ENCODE data around the gene ARHGAP15. TPM values are rescaled to one million over a fixed set of nuclear protein-coding genes. Genes with fewer than 3 reads are reported as not detected.

Gene ARHGAP15
- total and polyA plus RNA-seq, 12 donors: 4.7 to 33.8 (median 10.4) TPM

- Histone ChIP-seq H3K27ac (peak overlapping the region in 3 of 5 donors; percentile 15 to 41 (median 22)), H3K4me3 (no peak overlapping the region), H3K36me3 (replicated peaks in 1 of 2) (no peaks in the 10 kb centered on the region), H3K27me3 (no peaks in the 10 kb centered on the region), H3K9me3 (replicated peaks in 1 of 3) (no peaks in the 10 kb centered on the region), H3K4me1 (replicated peaks in 1 of 2) (no peaks in the 10 kb centered on the region)
- no peak for TF ChIP-seq CTCF (IDR thresholded peaks at IDR 0.05)
- no peak for TF ChIP-seq POLR2A (IDR thresholded peaks at IDR 0.05)
- DNase-seq: no peak
- WGBS, 4 donors: 45 to 53% (median 51%) methylated on average over 6 of the region's 6 CpGs
- intact Hi-C loops (cut with DNase I): no loop called here
Observed at GRCh38 chr2:143435131-143435530, 305.9 kb downstream of the ARHGAP15 start.

DNA sequence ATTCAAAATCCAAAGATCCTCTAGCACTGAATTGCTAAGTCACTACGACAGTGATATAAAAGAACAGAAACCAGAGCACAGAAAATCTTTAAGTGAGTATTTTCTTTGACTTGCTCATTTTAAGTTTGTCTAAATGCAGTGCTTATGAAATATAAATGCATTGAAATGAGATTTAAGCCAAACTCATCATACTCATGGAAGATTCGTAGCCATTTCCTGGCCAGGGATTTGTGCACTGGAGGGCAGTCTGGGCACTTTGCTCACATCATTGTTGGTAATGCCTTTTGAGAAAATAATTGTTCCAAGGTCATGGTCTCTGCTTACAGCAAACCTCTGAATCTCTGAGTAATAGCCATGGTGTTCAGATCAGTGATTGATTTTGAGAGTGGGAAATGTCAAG lies 307.7 kb downstream of the ARHGAP15 start:
- Histone ChIP-seq H3K9me3 (replicated peaks in 1 of 3) (no peaks in the 10 kb centered on the region), H3K36me3 (replicated peaks in 1 of 2) (no peaks in the 10 kb centered on the region), H3K4me3 (peak overlapping the region in 1 of 4 donors; percentile 3), H3K27me3 (no peaks in the 10 kb centered on the region), H3K4me1 (replicated peaks in 1 of 2) (no peaks in the 10 kb centered on the region), H3K27ac (peak overlapping the region in 2 of 5 donors; percentile 32 to 61)
- no peak for DNase-seq
- TF ChIP-seq CTCF (IDR thresholded peaks at IDR 0.05): no peak
- no peak for TF ChIP-seq POLR2A (IDR thresholded peaks at IDR 0.05)
- 50 to 85% (median 73%) methylated on average over 2 of the region's 2 CpGs for WGBS, 4 donors
- intact Hi-C loops (cut with DNase I): no loop called here

DNA sequence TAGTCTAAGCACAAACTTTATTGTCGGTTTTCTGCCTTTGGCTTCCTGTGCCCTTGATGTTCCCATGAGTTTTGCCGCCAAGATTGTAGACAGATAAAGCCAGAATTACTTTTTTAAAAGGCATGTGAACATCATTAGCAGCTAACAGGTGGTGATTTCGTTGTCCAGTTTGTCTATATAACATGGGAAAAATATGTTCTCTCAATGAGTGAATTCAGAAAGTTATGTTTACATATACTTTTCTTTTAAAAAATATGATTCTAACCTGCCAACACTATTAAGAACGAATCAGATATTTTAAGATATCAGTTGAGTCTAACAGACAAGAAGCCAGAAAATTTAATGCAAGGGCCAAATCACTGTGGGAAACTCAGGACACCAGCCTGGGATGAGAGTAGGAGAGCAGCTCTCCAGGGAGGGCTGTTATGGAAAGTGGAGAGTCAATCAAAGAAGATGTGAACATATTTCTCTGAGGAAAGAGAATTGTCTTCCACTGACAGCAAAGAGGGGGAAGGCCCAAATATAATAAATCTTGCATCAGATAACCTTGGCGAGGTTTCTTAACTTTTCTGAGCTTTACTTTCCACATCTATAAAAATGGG lies 311.3 kb downstream of the ARHGAP15 start:
- 56 to 63% (median 60%) methylated on average over 5 of the region's 5 CpGs for WGBS, 4 donors
- intact Hi-C loops (cut with DNase I): no loop called here

GRCh38 chr2:143442193-143442592 lies 313.0 kb downstream of the ARHGAP15 start:
- TF ChIP-seq POLR2A (IDR thresholded peaks at IDR 0.05) (no peak), CTCF (IDR thresholded peaks at IDR 0.05) (no peak)
- H3K27ac ChIP-seq: no peak overlapping the region
- intact Hi-C loops (cut with DNase I): no loop called here
- no peaks in the 10 kb centered on the region for H3K36me3 ChIP-seq (replicated peaks in 1 of 2)
- H3K27me3 ChIP-seq: no peaks in the 10 kb centered on the region
- no peaks in the 10 kb centered on the region for H3K9me3 ChIP-seq (replicated peaks in 1 of 3)
- H3K4me1 ChIP-seq (replicated peaks in 1 of 2): no peaks in the 10 kb centered on the region
- H3K4me3 ChIP-seq: no peak overlapping the region
- 78 to 83% (median 81%) methylated on average over 6 of the region's 6 CpGs for WGBS, 4 donors
- DNase-seq: no peak

More for the DNA sequence above, 311.3 kb downstream of the ARHGAP15 start:
- no peak for DNase-seq
- Histone ChIP-seq H3K4me1 (replicated peaks in 1 of 2) (no peaks in the 10 kb centered on the region), H3K4me3 (no peak overlapping the region), H3K9me3 (replicated peaks in 1 of 3) (no peaks in the 10 kb centered on the region), H3K27me3 (no peaks in the 10 kb centered on the region), H3K36me3 (replicated peaks in 1 of 2) (no peaks in the 10 kb centered on the region), H3K27ac (no peak overlapping the region)
- TF ChIP-seq POLR2A (IDR thresholded peaks at IDR 0.05) (no peak), CTCF (IDR thresholded peaks at IDR 0.05) (no peak)

Data from adrenal gland (tissue), 12 donors.